Measurements from ENCODE around the gene APEH. TPM values are rescaled to one million over a fixed set of nuclear protein-coding genes. Genes with fewer than 3 reads are reported as not detected.

The APEH gene
- total RNA-seq, 1 donor from 2014 or later = 150 TPM

DNA sequence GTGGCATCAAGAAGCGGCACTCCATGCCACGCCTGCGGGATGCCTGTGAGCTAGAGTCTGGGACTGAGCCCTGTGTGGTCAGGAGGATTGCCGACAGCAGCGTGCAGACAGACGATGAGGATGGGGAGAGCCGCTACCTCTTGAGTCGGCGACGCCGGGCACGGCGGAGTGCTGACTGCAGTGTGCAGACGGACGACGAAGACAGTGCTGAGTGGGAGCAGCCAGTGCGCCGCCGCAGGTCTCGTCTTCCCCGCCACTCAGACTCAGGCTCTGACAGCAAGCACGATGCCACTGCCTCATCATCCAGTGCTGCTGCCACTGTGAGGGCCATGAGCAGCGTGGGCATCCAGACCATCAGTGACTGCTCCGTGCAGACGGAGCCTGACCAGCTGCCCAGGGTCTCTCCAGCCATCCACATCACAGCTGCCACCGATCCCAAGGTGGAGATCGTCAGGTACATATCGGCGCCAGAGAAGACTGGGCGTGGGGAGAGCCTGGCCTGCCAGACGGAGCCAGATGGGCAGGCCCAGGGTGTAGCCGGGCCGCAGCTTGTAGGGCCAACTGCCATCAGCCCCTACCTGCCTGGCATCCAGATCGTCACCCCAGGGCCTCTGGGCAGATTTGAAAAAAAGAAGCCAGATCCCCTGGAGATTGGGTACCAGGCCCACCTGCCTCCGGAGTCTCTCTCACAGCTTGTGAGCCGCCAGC, 16.8 kb upstream of the APEH start:
- Mint-ChIP-seq H3K27ac (ENCODE audit: unreplicated experiment) (peak overlapping the region; percentile 12), H3K4me3 (no peak overlapping the region), H3K4me1 (no peaks in the 10 kb centered on the region), H3K9me3 (no peaks in the 10 kb centered on the region), H3K27me3 (ENCODE audit: low read depth) (no peaks in the 10 kb centered on the region), H3K36me3 (ENCODE audit: low read depth) (no peaks in the 10 kb centered on the region)
- DNase-seq (ENCODE audit: low read depth, low spot score) = no peak
- TF ChIP-seq, protein P1, sequence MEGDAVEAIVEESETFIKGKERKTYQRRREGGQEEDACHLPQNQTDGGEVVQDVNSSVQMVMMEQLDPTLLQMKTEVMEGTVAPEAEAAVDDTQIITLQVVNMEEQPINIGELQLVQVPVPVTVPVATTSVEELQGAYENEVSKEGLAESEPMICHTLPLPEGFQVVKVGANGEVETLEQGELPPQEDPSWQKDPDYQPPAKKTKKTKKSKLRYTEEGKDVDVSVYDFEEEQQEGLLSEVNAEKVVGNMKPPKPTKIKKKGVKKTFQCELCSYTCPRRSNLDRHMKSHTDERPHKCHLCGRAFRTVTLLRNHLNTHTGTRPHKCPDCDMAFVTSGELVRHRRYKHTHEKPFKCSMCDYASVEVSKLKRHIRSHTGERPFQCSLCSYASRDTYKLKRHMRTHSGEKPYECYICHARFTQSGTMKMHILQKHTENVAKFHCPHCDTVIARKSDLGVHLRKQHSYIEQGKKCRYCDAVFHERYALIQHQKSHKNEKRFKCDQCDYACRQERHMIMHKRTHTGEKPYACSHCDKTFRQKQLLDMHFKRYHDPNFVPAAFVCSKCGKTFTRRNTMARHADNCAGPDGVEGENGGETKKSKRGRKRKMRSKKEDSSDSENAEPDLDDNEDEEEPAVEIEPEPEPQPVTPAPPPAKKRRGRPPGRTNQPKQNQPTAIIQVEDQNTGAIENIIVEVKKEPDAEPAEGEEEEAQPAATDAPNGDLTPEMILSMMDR (conservative IDR thresholded peaks at IDR 0.05) = no peak

DNA sequence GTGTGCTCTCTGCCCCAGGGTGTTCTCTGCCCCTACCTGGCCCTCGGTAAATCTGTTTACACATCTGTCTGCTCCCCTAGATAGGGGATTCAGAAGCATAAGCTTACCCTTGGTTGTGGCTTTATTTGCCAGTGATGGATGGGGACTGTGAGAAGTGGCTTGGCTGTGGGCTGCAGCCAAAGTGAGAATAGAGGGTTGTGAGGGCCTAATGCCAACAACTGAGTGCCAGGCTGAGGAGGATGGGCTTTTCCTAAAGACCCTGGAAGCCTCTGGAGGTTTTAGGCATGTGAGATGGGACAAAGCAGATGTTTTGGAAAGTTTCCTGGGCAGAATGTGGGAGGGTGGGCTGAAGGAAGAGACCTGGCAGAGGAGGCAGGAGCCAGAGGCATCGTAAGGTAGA, 15.4 kb upstream of the APEH start:
- no peak overlapping the region for H3K27ac Mint-ChIP-seq (ENCODE audit: unreplicated experiment)
- H3K36me3 Mint-ChIP-seq (ENCODE audit: low read depth) = no peaks in the 10 kb centered on the region
- DNase-seq (ENCODE audit: low read depth, low spot score) = no peak
- H3K9me3 Mint-ChIP-seq = no peaks in the 10 kb centered on the region
- TF ChIP-seq, protein P1 (conservative IDR thresholded peaks at IDR 0.05) = no peak
- H3K27me3 Mint-ChIP-seq (ENCODE audit: low read depth) = no peaks in the 10 kb centered on the region
- no peaks in the 10 kb centered on the region for H3K4me1 Mint-ChIP-seq
- H3K4me3 Mint-ChIP-seq = no peak overlapping the region

DNA sequence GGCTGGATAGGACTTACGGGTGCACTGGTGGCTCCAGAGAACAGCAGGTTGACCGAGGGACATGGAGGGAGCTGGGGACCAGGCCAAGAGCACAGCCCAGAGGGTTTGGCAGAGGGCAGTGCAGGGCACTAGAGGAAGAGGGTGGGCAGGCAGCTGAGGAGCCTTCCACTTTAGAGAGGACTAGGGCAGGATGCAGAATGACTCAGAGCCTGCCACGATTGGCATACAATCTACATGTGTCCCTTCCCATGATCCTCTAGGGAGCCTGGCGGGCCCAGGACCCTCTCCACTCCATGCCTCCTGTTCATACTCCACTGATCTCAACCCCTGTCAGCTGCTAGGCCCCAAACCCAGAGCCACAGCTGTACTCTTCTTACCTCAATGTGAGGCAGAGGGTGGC, 14.4 kb upstream of the APEH start:
- no peaks in the 10 kb centered on the region for H3K36me3 Mint-ChIP-seq (ENCODE audit: low read depth)
- no peak for DNase-seq (ENCODE audit: low read depth, low spot score)
- H3K4me1 Mint-ChIP-seq = no peaks in the 10 kb centered on the region
- H3K4me3 Mint-ChIP-seq = no peak overlapping the region
- H3K9me3 Mint-ChIP-seq = no peaks in the 10 kb centered on the region
- TF ChIP-seq, protein P1 (conservative IDR thresholded peaks at IDR 0.05) = no peak
- no peak overlapping the region for H3K27ac Mint-ChIP-seq (ENCODE audit: unreplicated experiment)
- H3K27me3 Mint-ChIP-seq (ENCODE audit: low read depth) = no peaks in the 10 kb centered on the region

DNA sequence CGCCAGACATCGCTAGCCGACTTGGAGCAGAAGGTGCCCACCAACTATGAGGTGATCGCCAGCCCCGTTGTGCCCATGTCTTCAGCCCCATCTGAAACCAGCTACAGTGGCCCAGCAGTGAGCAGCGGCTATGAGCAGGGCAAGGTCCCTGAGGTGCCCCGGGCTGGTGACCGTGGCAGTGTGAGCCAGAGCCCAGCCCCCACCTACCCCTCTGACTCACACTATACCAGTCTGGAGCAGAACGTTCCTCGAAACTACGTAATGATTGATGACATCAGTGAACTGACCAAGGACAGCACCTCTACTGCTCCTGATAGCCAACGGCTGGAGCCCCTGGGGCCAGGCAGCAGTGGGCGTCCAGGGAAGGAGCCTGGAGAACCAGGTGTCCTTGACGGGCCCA, 12.9 kb upstream of the APEH start:
- Mint-ChIP-seq H3K4me3 (no peak overlapping the region), H3K4me1 (peaks cover under 1% of the 10 kb centered on the region), H3K27ac (ENCODE audit: unreplicated experiment) (no peak overlapping the region), H3K9me3 (no peaks in the 10 kb centered on the region), H3K36me3 (ENCODE audit: low read depth) (no peaks in the 10 kb centered on the region), H3K27me3 (ENCODE audit: low read depth) (no peaks in the 10 kb centered on the region)
- TF ChIP-seq, protein P1 (conservative IDR thresholded peaks at IDR 0.05) = no peak
- DNase-seq (ENCODE audit: low read depth, low spot score) = no peak

DNA sequence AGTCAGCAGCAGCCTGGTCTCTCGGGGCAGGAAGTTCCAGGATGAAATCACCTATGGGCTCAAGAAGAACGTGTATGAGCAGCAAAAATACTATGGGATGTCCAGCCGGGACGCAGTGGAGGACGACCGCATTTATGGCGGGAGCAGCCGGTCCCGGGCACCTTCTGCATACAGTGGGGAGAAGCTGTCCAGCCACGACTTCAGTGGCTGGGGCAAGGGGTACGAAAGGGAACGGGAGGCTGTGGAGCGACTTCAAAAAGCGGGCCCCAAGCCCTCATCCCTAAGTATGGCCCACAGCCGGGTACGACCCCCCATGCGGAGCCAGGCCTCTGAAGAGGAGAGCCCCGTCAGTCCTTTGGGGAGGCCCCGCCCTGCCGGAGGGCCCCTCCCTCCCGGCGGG, 12.1 kb upstream of the APEH start:
- H3K27me3 Mint-ChIP-seq (ENCODE audit: low read depth) = no peaks in the 10 kb centered on the region
- no peaks in the 10 kb centered on the region for H3K36me3 Mint-ChIP-seq (ENCODE audit: low read depth)
- H3K4me3 Mint-ChIP-seq = no peak overlapping the region
- no peak for DNase-seq (ENCODE audit: low read depth, low spot score)
- H3K9me3 Mint-ChIP-seq = no peaks in the 10 kb centered on the region
- no peak overlapping the region for H3K27ac Mint-ChIP-seq (ENCODE audit: unreplicated experiment)
- H3K4me1 Mint-ChIP-seq = peaks cover 6% of the 10 kb centered on the region
- TF ChIP-seq, protein P1 (conservative IDR thresholded peaks at IDR 0.05) = no peak

Data from neural crest cell (in vitro differentiated cells).